HepG2 (cell line): ENCODE data around the gene GNB3. TPM values are rescaled to one million over a fixed set of nuclear protein-coding genes. Genes with fewer than 3 reads are reported as not detected.

Experiments used
- BCLAF1 ChIP-seq: fragments of 450-650 bp; IDR thresholded peaks from 2 replicates; pipeline ENCODE4 v1.6.1; 2017; ENCODE audit warnings: mild to moderate bottlenecking
- ELK4 ChIP-seq: sonication (generic); formaldehyde crosslinking; IDR thresholded peaks from 2 replicates; pipeline ENCODE4 v1.9.0; 2021; ENCODE audit warnings: missing genetic modification reagents, borderline replicate concordance
- FOXA3 ChIP-seq: IDR thresholded peaks from 2 replicates; pipeline ENCODE4 v1.6.1; 2016; ENCODE audit warnings: missing genetic modification reagents, missing compliant biosample characterization
- HMG20A ChIP-seq: IDR thresholded peaks from 2 replicates; pipeline ENCODE4 v1.6.1; 2016; ENCODE audit warnings: borderline replicate concordance
- HOXA5 ChIP-seq: sonication (generic); formaldehyde crosslinking; IDR thresholded peaks from 2 replicates; pipeline ENCODE4 v1.4.0; 2020; ENCODE audit warnings: missing genetic modification reagents
- MEIS1 ChIP-seq: sonication (generic); formaldehyde crosslinking; IDR thresholded peaks from 2 replicates; pipeline ENCODE4 v1.9.0; 2021; ENCODE audit warnings: mild to moderate bottlenecking, missing genetic modification reagents, moderate library complexity, borderline replicate concordance
- NFIB ChIP-seq: sonication (generic); formaldehyde crosslinking; IDR thresholded peaks from 2 replicates; pipeline ENCODE4 v1.9.0; 2021; ENCODE audit warnings: missing genetic modification reagents, mild to moderate bottlenecking, borderline replicate concordance
- RARG ChIP-seq: sonication (generic); formaldehyde crosslinking; IDR thresholded peaks from 2 replicates; pipeline ENCODE4 v1.4.0; 2020; ENCODE audit warnings: low read depth, mild to moderate bottlenecking, missing genetic modification reagents
- SMC3 ChIP-seq: IDR thresholded peaks from 2 replicates; pipeline ENCODE4 v1.6.1; 2011; ENCODE audit warnings: low read length, improper control_type of control experiment
- TEAD2 ChIP-seq: sonication (generic); formaldehyde crosslinking; IDR thresholded peaks from 2 replicates; pipeline ENCODE4 v1.9.0; 2021; ENCODE audit warnings: missing genetic modification reagents
- ZNF276 ChIP-seq: sonication (generic); formaldehyde crosslinking; IDR thresholded peaks from 2 replicates; pipeline ENCODE4 v1.4.0; 2020; ENCODE audit warnings: mild to moderate bottlenecking, low read depth, missing genetic modification reagents
- ZNF530 ChIP-seq: sonication (generic); formaldehyde crosslinking; IDR thresholded peaks from 2 replicates; pipeline ENCODE4 v1.5.0; 2020; ENCODE audit warnings: low read depth, mild to moderate bottlenecking, missing genetic modification reagents
- ZNF547 ChIP-seq: sonication (generic); formaldehyde crosslinking; IDR thresholded peaks from 2 replicates; pipeline ENCODE4 v1.5.1; 2020; ENCODE audit warnings: mild to moderate bottlenecking, missing genetic modification reagents
- ZNF550 ChIP-seq: sonication (generic); formaldehyde crosslinking; IDR thresholded peaks from 2 replicates; pipeline ENCODE4 v1.4.0; 2020; ENCODE audit warnings: mild to moderate bottlenecking, missing genetic modification reagents, borderline replicate concordance
- ZNF615 ChIP-seq: sonication (generic); formaldehyde crosslinking; IDR thresholded peaks from 2 replicates; pipeline ENCODE4 v1.5.0; 2020; ENCODE audit warnings: mild to moderate bottlenecking, missing genetic modification reagents, borderline replicate concordance
- ZNF772 ChIP-seq: sonication (generic); formaldehyde crosslinking; IDR thresholded peaks from 2 replicates; pipeline ENCODE4 v1.5.0; 2020; ENCODE audit warnings: mild to moderate bottlenecking, missing genetic modification reagents
- ZNF800 ChIP-seq: sonication (generic); formaldehyde crosslinking; IDR thresholded peaks from 2 replicates; pipeline ENCODE4 v1.4.0; 2020; ENCODE audit warnings: missing genetic modification reagents
- ZNF879 ChIP-seq: sonication (generic); formaldehyde crosslinking; IDR thresholded peaks from 2 replicates; pipeline ENCODE4 v1.8.1; 2023; ENCODE audit warnings: missing genetic modification reagents
- polyA plus RNA-seq, 8 experiments: library from polyadenylated mRNA; depleted of rRNA in 3 of 8; stranded (reverse) in 7 of 8; unstranded in 1 of 8; fragments of >200 nt; fragmentation: Illumina TruSeq in 4 of 8; extraction: Trizol in 4 of 8; gene quantifications; 2 replicates each; pipeline versions ENCODE4 v1.2.1 to v1.2.3, GENCODE V29; 2011 to 2016; ENCODE audit warnings: low read depth in 4 of 8, missing spikeins in 1 of 8, mixed read lengths in 1 of 8; ENCODE audit not compliant: insufficient read depth in 1 of 8
- total RNA-seq, 5 experiments: library from RNA; depleted of rRNA; stranded (reverse); fragments of >200 nt; fragmentation: Illumina TruSeq; extraction: Trizol; gene quantifications; 2 replicates each; pipeline ENCODE4 v1.2.3, GENCODE V29; 2016; ENCODE audit warnings: low read depth in 1 of 5

GNB3 gene
- total and polyA plus RNA-seq, 2 of the 13 experiments (the other 11 are each of a cell fraction or from before 2014, with no cell fraction given): 1.3 to 3.6 TPM

GRCh38 chr12:6890789-6891645, 50.3 kb downstream of the GNB3 start (continued):
- TF ChIP-seq ZNF615 (CRISPR knock-in tag): no peak
- TF ChIP-seq ZNF772: peak; percentile 77
- no peak for TF ChIP-seq TEAD2
- no peak for TF ChIP-seq ZNF879 (CRISPR knock-in tag)
- TF ChIP-seq MEIS1 (CRISPR knock-in tag): peak; percentile 85
- TF ChIP-seq BCLAF1: no peak
- no peak for TF ChIP-seq ZNF530 (CRISPR knock-in tag)
- peak; percentile 33; the same call in 1 of the 2 replicates for TF ChIP-seq SMC3
- TF ChIP-seq HMG20A (CRISPR knock-in tag): no peak
- TF ChIP-seq ZNF547 (CRISPR knock-in tag): peak; percentile 81
- TF ChIP-seq RARG (CRISPR knock-in tag): no peak
- peak; percentile 63 for TF ChIP-seq ZNF800 (CRISPR knock-in tag)
- TF ChIP-seq ZNF550: no peak
- no peak for TF ChIP-seq NFIB
- no peak for TF ChIP-seq ZNF276 (CRISPR knock-in tag)
- TF ChIP-seq ELK4 (CRISPR knock-in tag): no peak
- TF ChIP-seq HOXA5 (CRISPR knock-in tag): 0 out of 2 replicates have a peak, but pooled peaks have one; percentile 37
- TF ChIP-seq FOXA3 (CRISPR knock-in tag): peak; percentile 77; the same call in 1 of the 2 replicates
